Mammary epithelial cell (primary cell): ENCODE results near the gene CD68.

Experiments used
- CTCF ChIP-seq, 2 donors: IDR thresholded peaks in 1 of 2; conservative IDR thresholded peaks in 1 of 2; 2 replicates each; pipeline ENCODE4 v1.5.1; 2011 to 2012; ENCODE audit warnings: inconsistent platforms in 2 of 2, low read length in 2 of 2, mild to moderate bottlenecking in 2 of 2, control low read depth in 1 of 2, low read depth in 1 of 2; ENCODE audit not compliant: insufficient read depth in 1 of 2; ENCODE audit errors: extremely low read depth in 1 of 2
- EZH2 ChIP-seq: IDR thresholded peaks from 2 replicates; pipeline ENCODE4 v1.6.1; 2012; ENCODE audit warnings: low read length, inconsistent platforms, borderline replicate concordance

DNA sequence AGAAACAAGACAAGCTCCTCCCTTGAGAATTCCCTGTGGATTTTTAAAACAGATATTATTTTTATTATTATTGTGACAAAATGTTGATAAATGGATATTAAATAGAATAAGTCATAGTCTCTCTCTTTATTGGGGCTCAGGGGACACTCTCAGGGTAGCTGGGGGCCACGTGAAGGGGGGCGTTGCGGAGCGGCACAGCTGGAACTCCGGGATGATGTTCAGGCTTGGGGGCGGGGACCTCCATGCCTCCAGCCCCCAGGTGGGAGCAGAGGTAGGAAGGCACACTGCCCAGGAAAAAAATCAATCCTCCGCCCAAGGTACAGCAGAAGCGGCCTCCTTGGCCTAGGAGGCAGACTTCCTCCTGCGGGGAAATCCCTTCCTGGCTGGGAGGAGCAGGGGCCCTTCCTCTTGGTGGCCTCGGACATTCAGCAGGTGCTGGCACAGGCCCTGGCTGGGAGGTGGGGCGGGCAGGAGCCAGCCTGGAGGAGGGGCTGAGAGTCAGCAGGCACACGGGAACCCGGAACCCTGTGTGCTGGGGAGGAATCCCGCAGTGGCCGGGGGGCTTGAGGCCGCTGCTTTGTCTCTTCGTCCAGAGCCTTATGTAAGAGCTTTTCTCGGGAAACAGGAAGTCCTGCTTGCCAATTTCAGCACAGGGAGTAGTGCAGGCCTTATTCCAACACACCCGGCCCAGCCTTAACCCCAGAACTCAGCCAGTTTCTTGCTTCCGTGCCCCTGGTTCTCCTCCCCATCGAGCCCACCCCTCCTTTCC is 21.5 kb upstream of the CD68 start:
- TF ChIP-seq CTCF (conservative IDR thresholded peaks at IDR 0.05 in 1 of 2, IDR thresholded peaks at IDR 0.05 in 1 of 2; ENCODE audit: extremely low read depth in 1 of 2, insufficient read depth in 1 of 2, low read depth in 1 of 2, low read length in 2 of 2): no peak
- no peak for TF ChIP-seq EZH2
